HCT116 (cell line): ENCODE measurements around the gene SLC6A17. TPM values are rescaled to one million over a fixed set of nuclear protein-coding genes. Genes with fewer than 3 reads are reported as not detected.

Experiments
- ATAC-seq: fragments of 200-7000 bp; cut with Tn5 transposase; 2 replicates; pipeline ENCODE4 v1.9.1; 2020; ENCODE audit warnings: mild to moderate bottlenecking, moderate library complexity
- BruUV-seq: library from RNA; stranded (reverse); fragments of 400-500 nt; replicated peaks from 2 replicates; lab custom pipeline; 2021; lab: Mats Ljungman, UMichigan
- CTCF ChIA-PET: fragments of 300-600 bp; sonication (Branson Sonifier 250); formaldehyde crosslinking; loops from one replicate; lab custom pipeline; 2021; ENCODE audit warnings: antibody characterized with exemption; lab: Charles Lee
- POLR2A ChIA-PET: fragments of 300-600, 350-600 bp; sonication (Branson Sonifier 250); formaldehyde crosslinking; loops from one replicate; lab custom pipeline; 2021; ENCODE audit warnings: antibody characterized with exemption; lab: Charles Lee
- RAD21 ChIA-PET, 2 experiments: fragments of 300-600 bp; sonication (Branson Sonifier 250); formaldehyde crosslinking; loops; one replicate each; lab custom pipeline; 2023; ENCODE audit warnings: low total read pairs in 2 of 2; ENCODE audit not compliant: uncharacterized antibody in 2 of 2, unreplicated experiment in 2 of 2, low non-redundant PET in 1 of 2; lab: Charles Lee
- DNase-seq: peaks from one replicate; pipeline ENCODE4 v3.0.0-alpha.2; 2010; ENCODE audit warnings: low read depth, low spot score
- H2AFZ ChIP-seq: fragments of 200-600 bp; shearing (Covaris generic), sonication (generic); 2 replicates; pipeline ENCODE4 v1.6.1; 2017; ENCODE audit warnings: low read depth, mixed run types, mixed read lengths, antibody characterized with exemption, low read length; ENCODE audit not compliant: poor library complexity, severe bottlenecking
- H3K27ac ChIP-seq: 2 replicates; pipeline ENCODE4 v1.5.1; 2012; ENCODE audit warnings: low read depth, low read length
- H3K27me3 ChIP-seq: fragments of 200-600 bp; sonication (generic); 2 replicates; pipeline ENCODE4 v1.6.1; 2016; ENCODE audit warnings: mixed run types, low read length, mixed read lengths; ENCODE audit not compliant: insufficient read depth
- H3K36me3 ChIP-seq, 2 experiments: fragments of 200-500 bp in 1 of 2; fragments of 200-600 bp in 1 of 2; sonication (Bioruptor generic) in 1 of 2; sonication (generic) in 1 of 2; 2 replicates each; pipeline versions ENCODE4 v1.5.1 to v1.6.1; 2014 to 2016; ENCODE audit warnings: low read length in 2 of 2, inconsistent platforms in 1 of 2, mixed read lengths in 1 of 2, mixed run types in 1 of 2; ENCODE audit not compliant: insufficient read depth in 2 of 2, control insufficient read depth in 1 of 2
- H3K4me1 ChIP-seq, 2 experiments: fragments of 200-600 bp in 1 of 2; sonication (generic) in 1 of 2; 2 replicates each; pipeline versions ENCODE4 v1.5.1 to v1.6.1; 2012 to 2017; ENCODE audit warnings: low read length in 2 of 2, inconsistent platforms in 1 of 2, mild to moderate bottlenecking in 1 of 2, mixed read lengths in 1 of 2, mixed run types in 1 of 2, moderate library complexity in 1 of 2; ENCODE audit not compliant: insufficient read depth in 2 of 2, control insufficient read depth in 1 of 2
- H3K4me2 ChIP-seq: fragments of 200-600 bp; sonication (generic); 2 replicates; pipeline ENCODE4 v1.6.1; 2017; ENCODE audit warnings: mixed run types, low read length, mixed read lengths
- H3K4me3 ChIP-seq, 2 experiments: fragments of 200-600 bp in 1 of 2; sonication (generic) in 1 of 2; replicated peaks in 1 of 2; 2 replicates each; pipeline ENCODE4 v1.5.1; 2011 to 2016; ENCODE audit warnings: low read length in 2 of 2, control low read depth in 1 of 2, low read depth in 1 of 2, mild to moderate bottlenecking in 1 of 2, mixed read lengths in 1 of 2, mixed run types in 1 of 2
- H3K79me2 ChIP-seq: fragments of 200-600 bp; sonication (generic); 2 replicates; pipeline ENCODE4 v1.6.1; 2017; ENCODE audit warnings: mild to moderate bottlenecking, mixed run types, low read length, moderate library complexity, mixed read lengths; ENCODE audit not compliant: insufficient read depth
- H3K9ac ChIP-seq: fragments of 200-600 bp; sonication (generic); 2 replicates; pipeline ENCODE4 v1.6.1; 2016; ENCODE audit warnings: low read length, mixed read lengths
- H3K9me2 ChIP-seq: fragments of 200-600 bp; sonication (generic), shearing (Covaris generic); 2 replicates; pipeline ENCODE4 v1.6.1; 2017; ENCODE audit warnings: mixed run types, mild to moderate bottlenecking, moderate library complexity; ENCODE audit not compliant: insufficient read depth
- H3K9me3 ChIP-seq, 2 experiments: fragments of 200-500 bp in 1 of 2; fragments of 200-600 bp in 1 of 2; sonication (Bioruptor generic) in 1 of 2; sonication (generic) in 1 of 2; 2 replicates each; pipeline ENCODE4 v1.6.1; 2014 to 2017; ENCODE audit warnings: low read length in 2 of 2, mixed read lengths in 2 of 2, inconsistent platforms in 1 of 2, low read depth in 1 of 2, mild to moderate bottlenecking in 1 of 2, mixed run types in 1 of 2, moderate library complexity in 1 of 2; ENCODE audit not compliant: control insufficient read depth in 1 of 2, insufficient read depth in 1 of 2
- H4K20me1 ChIP-seq: fragments of 200-600 bp; sonication (generic), shearing (Covaris generic); 2 replicates; pipeline ENCODE4 v1.6.1; 2017; ENCODE audit warnings: mixed run types, mild to moderate bottlenecking, moderate library complexity; ENCODE audit not compliant: insufficient read depth
- CBX3 ChIP-seq: IDR thresholded peaks from 2 replicates; pipeline ENCODE4 v1.6.1; 2012; ENCODE audit warnings: low read depth
- EGR1 ChIP-seq: IDR thresholded peaks from 2 replicates; pipeline ENCODE4 v1.6.1; 2012; ENCODE audit warnings: low read depth
- ELF1 ChIP-seq: IDR thresholded peaks from 2 replicates; pipeline ENCODE4 v1.6.1; 2012; ENCODE audit warnings: low read depth, borderline replicate concordance
- EZH2 ChIP-seq: fragments of 200-600 bp; sonication (generic); IDR thresholded peaks from 2 replicates; pipeline ENCODE4 v1.6.1; 2017; ENCODE audit warnings: antibody characterized with exemption, mixed run types
- EZH2phosphoT487 ChIP-seq: fragments of 200-600 bp; IDR thresholded peaks from 2 replicates; pipeline ENCODE4 v1.6.1; 2018; ENCODE audit warnings: antibody characterized with exemption, borderline replicate concordance
- FOSL1 ChIP-seq: IDR thresholded peaks from 2 replicates; pipeline ENCODE4 v1.6.1; 2012; ENCODE audit warnings: low read depth
- JUND ChIP-seq: IDR thresholded peaks from 2 replicates; pipeline ENCODE4 v1.6.1; 2012
- POLR2AphosphoS5 ChIP-seq: IDR thresholded peaks from 2 replicates; pipeline ENCODE4 v1.6.1; 2011; ENCODE audit warnings: mild to moderate bottlenecking, low read depth, low read length, moderate library complexity
- SIN3A ChIP-seq: IDR thresholded peaks from 2 replicates; pipeline ENCODE4 v1.6.1; 2012; ENCODE audit warnings: low read depth
- TCF7L2 ChIP-seq: IDR thresholded peaks from 2 replicates; pipeline ENCODE4 v1.7.0; 2011; ENCODE audit warnings: borderline replicate concordance, inconsistent platforms; ENCODE audit not compliant: insufficient read depth, insufficient read length; ENCODE audit errors: extremely low read depth
- ZNF274 ChIP-seq: fragments of 200-500 bp; sonication (Bioruptor generic); IDR thresholded peaks from 2 replicates; pipeline ENCODE4 v1.6.1; 2014; ENCODE audit warnings: mild to moderate bottlenecking, low read depth, low read length, inconsistent platforms
- intact Hi-C: fragments of 100-400 bp; cut with micrococcal nuclease; formaldehyde crosslinking; loops from 2 replicates; pipeline ENCODE4 v1.10.0; 2022
- total RNA-seq: library from RNA; stranded (reverse); gene quantifications from one replicate; pipeline ENCODE4 v1.2.1, GENCODE V29; 2021; ENCODE audit not compliant: unreplicated experiment
- TF ChIP-seq, protein P1 (sequence below), 3 experiments: fragments of 200-600 bp in 1 of 3; sonication (generic) in 1 of 3; IDR thresholded peaks in 2 of 3; conservative IDR thresholded peaks in 1 of 3; 2 replicates each; pipeline ENCODE4 v1.5.1; 2012 to 2017; ENCODE audit warnings: low read depth in 2 of 3, low read length in 2 of 3, antibody characterized with exemption in 1 of 3, borderline replicate concordance in 1 of 3, control low read depth in 1 of 3, mild to moderate bottlenecking in 1 of 3, mixed read lengths in 1 of 3, mixed run types in 1 of 3, moderate library complexity in 1 of 3; ENCODE audit not compliant: insufficient read depth in 1 of 3
- TF ChIP-seq, protein P2 (sequence below): IDR thresholded peaks from 2 replicates; pipeline ENCODE4 v1.6.1; 2011; ENCODE audit warnings: mild to moderate bottlenecking, low read length, moderate library complexity; ENCODE audit not compliant: insufficient replicate concordance; ENCODE audit errors: extremely low read depth

The SLC6A17 gene
- total RNA-seq, 1 experiment from 2014 or later, result 10.5 TPM

DNA sequence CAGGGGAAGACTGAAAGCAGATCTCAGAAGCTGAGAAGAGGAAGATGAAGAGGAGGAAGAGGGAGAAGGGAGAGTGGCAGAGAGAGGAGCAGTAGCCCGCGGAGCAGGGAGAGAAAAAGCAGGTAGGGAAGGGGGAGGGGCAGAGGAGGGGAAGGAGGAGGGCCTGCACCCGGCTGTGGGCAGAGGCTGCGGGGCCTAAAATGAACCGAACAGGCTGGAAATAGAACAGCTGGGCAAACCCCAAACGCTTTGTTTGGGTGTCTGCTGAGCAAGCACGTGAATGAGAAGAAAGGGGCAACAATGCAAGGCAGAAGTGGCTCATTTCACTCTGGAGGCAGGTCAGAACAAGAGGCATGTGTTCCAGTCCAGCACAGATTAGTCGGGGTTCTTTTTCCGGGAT, 93.3 kb downstream of the SLC6A17 start:
- intact Hi-C loops, result no loop called here
- ATAC-seq, result no peak

DNA sequence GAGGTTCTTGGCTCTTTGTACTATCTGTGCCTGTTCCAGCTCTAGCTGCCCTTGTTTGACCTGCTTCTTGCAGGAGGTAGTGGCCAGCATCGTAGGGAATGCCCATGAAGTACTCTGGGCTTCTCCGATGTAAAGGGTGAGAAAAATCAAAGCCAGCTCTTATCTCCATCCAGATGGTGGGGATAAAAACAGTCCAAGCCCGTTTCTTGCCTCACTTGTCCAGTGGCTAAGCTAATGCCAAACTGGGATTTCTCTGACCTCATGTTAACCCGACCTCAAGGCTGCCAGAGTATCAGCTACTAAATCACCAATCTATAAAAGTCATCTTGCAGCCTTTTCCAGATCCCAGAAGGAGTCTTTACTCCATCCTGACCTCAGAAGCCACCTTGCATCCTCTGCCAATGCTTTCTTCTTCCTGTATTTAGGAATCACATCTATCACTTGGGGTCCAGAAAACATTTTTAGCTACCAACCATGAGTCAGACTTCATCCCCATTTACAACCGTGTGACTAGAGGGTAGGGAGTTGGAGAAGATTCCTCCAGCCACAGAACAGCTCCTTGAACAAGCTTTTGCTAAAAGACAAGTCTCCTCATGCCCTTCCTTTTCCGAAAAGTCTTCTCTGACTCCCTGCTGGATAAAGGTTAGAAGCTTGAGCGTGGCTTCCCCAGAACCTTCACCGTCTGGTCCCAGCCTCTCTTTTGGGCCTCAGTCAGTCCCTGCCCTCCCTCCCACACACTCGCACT, 95.8 kb downstream of the SLC6A17 start:
- Histone ChIP-seq H3K9me3 (no peaks in the 10 kb centered on the region), H3K9me2 (no peaks in the 10 kb centered on the region), H3K27ac (no peak overlapping the region), H3K9ac (no peak overlapping the region), H3K36me3 (no peaks in the 10 kb centered on the region; a peak in 1 of 4 replicates), H2AFZ (no peak overlapping the region), H3K27me3 (no peaks in the 10 kb centered on the region), H3K4me3 (no peak overlapping the region), H3K4me2 (no peak overlapping the region), H4K20me1 (no peaks in the 10 kb centered on the region), H3K4me1 (no peaks in the 10 kb centered on the region), H3K79me2 (no peaks in the 10 kb centered on the region)
- no TSS peak for BruUV-seq
- DNase-seq, result no peak
- RAD21 ChIA-PET, result no interaction called here
- CTCF ChIA-PET, result no interaction called here
- intact Hi-C loops, result no loop called here
- TF ChIP-seq ZNF274 (no peak), SIN3A (no peak), JUND (no peak), EZH2 (no peak), CBX3 (no peak), EGR1 (no peak), EZH2phosphoT487 (no peak), TCF7L2 (no peak), FOSL1 (no peak)
- TF ChIP-seq, protein P1, sequence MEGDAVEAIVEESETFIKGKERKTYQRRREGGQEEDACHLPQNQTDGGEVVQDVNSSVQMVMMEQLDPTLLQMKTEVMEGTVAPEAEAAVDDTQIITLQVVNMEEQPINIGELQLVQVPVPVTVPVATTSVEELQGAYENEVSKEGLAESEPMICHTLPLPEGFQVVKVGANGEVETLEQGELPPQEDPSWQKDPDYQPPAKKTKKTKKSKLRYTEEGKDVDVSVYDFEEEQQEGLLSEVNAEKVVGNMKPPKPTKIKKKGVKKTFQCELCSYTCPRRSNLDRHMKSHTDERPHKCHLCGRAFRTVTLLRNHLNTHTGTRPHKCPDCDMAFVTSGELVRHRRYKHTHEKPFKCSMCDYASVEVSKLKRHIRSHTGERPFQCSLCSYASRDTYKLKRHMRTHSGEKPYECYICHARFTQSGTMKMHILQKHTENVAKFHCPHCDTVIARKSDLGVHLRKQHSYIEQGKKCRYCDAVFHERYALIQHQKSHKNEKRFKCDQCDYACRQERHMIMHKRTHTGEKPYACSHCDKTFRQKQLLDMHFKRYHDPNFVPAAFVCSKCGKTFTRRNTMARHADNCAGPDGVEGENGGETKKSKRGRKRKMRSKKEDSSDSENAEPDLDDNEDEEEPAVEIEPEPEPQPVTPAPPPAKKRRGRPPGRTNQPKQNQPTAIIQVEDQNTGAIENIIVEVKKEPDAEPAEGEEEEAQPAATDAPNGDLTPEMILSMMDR (IDR thresholded peaks at IDR 0.05 in 2 of 3, conservative IDR thresholded peaks at IDR 0.05 in 1 of 3; ENCODE audit: borderline replicate concordance in 1 of 3, insufficient read depth in 1 of 3, low read depth in 2 of 3, low read length in 2 of 3), result no peak
- TF ChIP-seq, protein P2, sequence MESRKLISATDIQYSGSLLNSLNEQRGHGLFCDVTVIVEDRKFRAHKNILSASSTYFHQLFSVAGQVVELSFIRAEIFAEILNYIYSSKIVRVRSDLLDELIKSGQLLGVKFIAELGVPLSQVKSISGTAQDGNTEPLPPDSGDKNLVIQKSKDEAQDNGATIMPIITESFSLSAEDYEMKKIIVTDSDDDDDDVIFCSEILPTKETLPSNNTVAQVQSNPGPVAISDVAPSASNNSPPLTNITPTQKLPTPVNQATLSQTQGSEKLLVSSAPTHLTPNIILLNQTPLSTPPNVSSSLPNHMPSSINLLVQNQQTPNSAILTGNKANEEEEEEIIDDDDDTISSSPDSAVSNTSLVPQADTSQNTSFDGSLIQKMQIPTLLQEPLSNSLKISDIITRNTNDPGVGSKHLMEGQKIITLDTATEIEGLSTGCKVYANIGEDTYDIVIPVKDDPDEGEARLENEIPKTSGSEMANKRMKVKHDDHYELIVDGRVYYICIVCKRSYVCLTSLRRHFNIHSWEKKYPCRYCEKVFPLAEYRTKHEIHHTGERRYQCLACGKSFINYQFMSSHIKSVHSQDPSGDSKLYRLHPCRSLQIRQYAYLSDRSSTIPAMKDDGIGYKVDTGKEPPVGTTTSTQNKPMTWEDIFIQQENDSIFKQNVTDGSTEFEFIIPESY, result no peak
- ATAC-seq, result no peak
- POLR2A ChIA-PET, result no interaction called here

More for the DNA sequence above, 93.3 kb downstream of the SLC6A17 start:
- Histone ChIP-seq H3K4me2 (no peak overlapping the region), H3K79me2 (no peaks in the 10 kb centered on the region), H3K9me3 (no peaks in the 10 kb centered on the region), H2AFZ (no peak overlapping the region), H3K27ac (no peak overlapping the region), H3K27me3 (no peaks in the 10 kb centered on the region), H3K36me3 (no peaks in the 10 kb centered on the region; a peak in 1 of 4 replicates), H4K20me1 (no peaks in the 10 kb centered on the region), H3K9me2 (no peaks in the 10 kb centered on the region), H3K9ac (no peak overlapping the region), H3K4me1 (no peaks in the 10 kb centered on the region), H3K4me3 (no peak overlapping the region)
- ChIA-PET CTCF (no interaction called here), POLR2A (no interaction called here), RAD21 (no interaction called here)
- BruUV-seq, result no TSS peak
- DNase-seq, result no peak
- no peak for TF ChIP-seq EGR1
- no peak for TF ChIP-seq ELF1
- no peak for TF ChIP-seq POLR2AphosphoS5
